IMR-90 (cell line): ENCODE measurements around the gene PPARD. TPM values are rescaled to one million over a fixed set of nuclear protein-coding genes. Genes with fewer than 3 reads are reported as not detected.
A peak's percentile ranks its signal among the peaks of the same experiment; 100 is the strongest.

ENCODE experiments used
- ATAC-seq: fragments of 200-7000 bp; cut with Tn5 transposase; 2 replicates; pipeline ENCODE4 v1.9.1; 2020; ENCODE audit warnings: low read depth, mild to moderate bottlenecking, moderate library complexity
- BruUV-seq: library from RNA; stranded (reverse); fragments of 400-500 nt; replicated peaks from 2 replicates; lab custom pipeline; 2021; lab: Mats Ljungman, UMichigan
- CTCF ChIA-PET: fragments of 300-600 bp; formaldehyde crosslinking; extraction: SDS; loops from one replicate; lab custom pipeline; 2021; ENCODE audit warnings: antibody characterized with exemption; lab: Yijun Ruan, JAX
- POLR2A ChIA-PET: fragments of 300-600 bp; sonication (Branson Sonifier 250); formaldehyde crosslinking; loops from one replicate; lab custom pipeline; 2022; ENCODE audit warnings: antibody characterized with exemption; ENCODE audit not compliant: unreplicated experiment; lab: Charles Lee
- DNase-seq: peaks from one replicate; pipeline ENCODE4 v3.0.0; 2013
- H2AFZ ChIP-seq: replicated peaks from 2 replicates; pipeline ENCODE3; 2013; ENCODE audit warnings: low read length, mild to moderate bottlenecking; ENCODE audit not compliant: poor library complexity
- H2AK5ac ChIP-seq: 2 replicates; pipeline ENCODE4 v1.6.1; 2013; ENCODE audit warnings: low read depth, low read length, inconsistent platforms
- H2AK9ac ChIP-seq: replicated peaks from 2 replicates; pipeline ENCODE3; 2013; ENCODE audit warnings: mild to moderate bottlenecking, low read depth, low read length, moderate library complexity; ENCODE audit not compliant: poor library complexity
- H2BK120ac ChIP-seq: 2 replicates; pipeline ENCODE4 v1.6.1; 2013; ENCODE audit warnings: low read depth, low read length, inconsistent platforms
- H2BK15ac ChIP-seq: 3 replicates; pipeline ENCODE4 v1.6.1; 2013; ENCODE audit warnings: low read depth, low read length, inconsistent platforms
- H2BK20ac ChIP-seq: 2 replicates; pipeline ENCODE4 v1.6.1; 2013; ENCODE audit warnings: low read depth, mild to moderate bottlenecking, inconsistent platforms, low read length, moderate library complexity
- H2BK5ac ChIP-seq: 2 replicates; pipeline ENCODE4 v1.6.1; 2013; ENCODE audit warnings: mild to moderate bottlenecking, low read depth, low read length, inconsistent platforms; ENCODE audit not compliant: poor library complexity, severe bottlenecking
- H3K14ac ChIP-seq: replicated peaks from 2 replicates; pipeline ENCODE4 v1.6.1; 2013; ENCODE audit warnings: low read depth, low read length, inconsistent platforms
- H3K18ac ChIP-seq: 2 replicates; pipeline ENCODE4 v1.6.1; 2013; ENCODE audit warnings: low read depth, low read length, control low read depth
- H3K23ac ChIP-seq: 2 replicates; pipeline ENCODE4 v1.6.1; 2013; ENCODE audit warnings: low read depth, low read length, inconsistent platforms
- H3K27ac ChIP-seq: 2 replicates; pipeline ENCODE4 v1.5.1; 2013; ENCODE audit warnings: mild to moderate bottlenecking, control low read depth, low read length; ENCODE audit not compliant: insufficient read depth
- H3K27me3 ChIP-seq: 2 replicates; pipeline ENCODE4 v1.6.1; 2013; ENCODE audit warnings: low read length; ENCODE audit not compliant: control insufficient read depth, insufficient read depth
- H3K36me3 ChIP-seq: 2 replicates; pipeline ENCODE4 v1.6.1; 2013; ENCODE audit warnings: low read length, mixed read lengths; ENCODE audit not compliant: control insufficient read depth, insufficient read depth
- H3K4ac ChIP-seq: 2 replicates; pipeline ENCODE4 v1.6.1; 2013; ENCODE audit warnings: low read depth, low read length, inconsistent platforms
- H3K4me1 ChIP-seq: 2 replicates; pipeline ENCODE4 v1.6.1; 2013; ENCODE audit warnings: low read length, mixed read lengths; ENCODE audit not compliant: control insufficient read depth, insufficient read depth
- H3K4me2 ChIP-seq: 2 replicates; pipeline ENCODE4 v1.6.1; 2013; ENCODE audit warnings: low read depth, mild to moderate bottlenecking, control low read depth, low read length, moderate library complexity
- H3K4me3 ChIP-seq: 2 replicates; pipeline ENCODE4 v1.5.1; 2013; ENCODE audit warnings: low read depth, mild to moderate bottlenecking, control low read depth, low read length, moderate library complexity; ENCODE audit not compliant: insufficient read depth
- H3K56ac ChIP-seq: 2 replicates; pipeline ENCODE4 v1.6.1; 2013; ENCODE audit warnings: low read length, inconsistent platforms; ENCODE audit not compliant: insufficient read depth; ENCODE audit errors: extremely low read depth
- H3K79me1 ChIP-seq, 2 experiments: 2 replicates each; pipeline ENCODE4 v1.6.1; 2013; ENCODE audit warnings: low read length in 2 of 2, inconsistent platforms in 1 of 2, low read depth in 1 of 2
- H3K9ac ChIP-seq: 2 replicates; pipeline ENCODE4 v1.6.1; 2013; ENCODE audit warnings: low read depth, low read length, control low read depth
- H3K9me1 ChIP-seq: 2 replicates; pipeline ENCODE4 v1.6.1; 2013; ENCODE audit warnings: low read length, inconsistent platforms; ENCODE audit not compliant: insufficient read depth
- H3K9me3 ChIP-seq: 2 replicates; pipeline ENCODE4 v1.6.1; 2013; ENCODE audit warnings: low read length; ENCODE audit not compliant: control insufficient read depth, insufficient read depth
- H4K20me1 ChIP-seq: 2 replicates; pipeline ENCODE4 v1.6.1; 2013; ENCODE audit warnings: low read length, inconsistent platforms; ENCODE audit not compliant: insufficient read depth
- H4K5ac ChIP-seq: 2 replicates; pipeline ENCODE4 v1.6.1; 2013; ENCODE audit warnings: mild to moderate bottlenecking, low read depth, low read length, control low read depth
- H4K8ac ChIP-seq, 2 experiments: 2 replicates each; pipeline ENCODE4 v1.6.1; 2013; ENCODE audit warnings: low read depth in 2 of 2, low read length in 2 of 2, control low read depth in 1 of 2, inconsistent platforms in 1 of 2
- H4K91ac ChIP-seq: 2 replicates; pipeline ENCODE4 v1.6.1; 2013; ENCODE audit warnings: low read depth, low read length, inconsistent platforms; ENCODE audit not compliant: insufficient read depth
- BHLHE40 ChIP-seq: fragments of 150-350 bp; IDR thresholded peaks from 2 replicates; pipeline ENCODE4 v1.6.1; 2016; ENCODE audit warnings: mild to moderate bottlenecking, low read depth, low read length
- CEBPB ChIP-seq: IDR thresholded peaks from 2 replicates; pipeline ENCODE4 v1.6.1; 2012; ENCODE audit warnings: low read depth, low read length, improper control_type of control experiment
- FOS ChIP-seq: fragments of 150-350 bp; IDR thresholded peaks from 2 replicates; pipeline ENCODE4 v1.6.1; 2016; ENCODE audit warnings: low read depth, low read length
- MAFK ChIP-seq: IDR thresholded peaks from 2 replicates; pipeline ENCODE4 v1.6.1; 2012; ENCODE audit warnings: low read depth, low read length, improper control_type of control experiment
- MXI1 ChIP-seq: IDR thresholded peaks from 2 replicates; pipeline ENCODE4 v1.6.1; 2012; ENCODE audit warnings: low read depth, mild to moderate bottlenecking, low read length, moderate library complexity, borderline replicate concordance
- NFE2L2 ChIP-seq: fragments of 150-350 bp; IDR thresholded peaks from 2 replicates; pipeline ENCODE4 v1.6.1; 2016; ENCODE audit warnings: low read depth, mild to moderate bottlenecking, low read length
- RAD21 ChIP-seq: IDR thresholded peaks from 2 replicates; pipeline ENCODE4 v1.6.1; 2012; ENCODE audit warnings: low read length, improper control_type of control experiment
- RCOR1 ChIP-seq: IDR thresholded peaks from 2 replicates; pipeline ENCODE4 v1.6.1; 2012; ENCODE audit warnings: mild to moderate bottlenecking, low read length, improper control_type of control experiment; ENCODE audit not compliant: insufficient replicate concordance
- RFX5 ChIP-seq: IDR thresholded peaks from 2 replicates; pipeline ENCODE4 v1.8.0; 2012; ENCODE audit warnings: low read depth, mild to moderate bottlenecking, low read length, moderate library complexity
- SMC3 ChIP-seq: fragments of 150-350 bp; IDR thresholded peaks from 2 replicates; pipeline ENCODE4 v1.6.1; 2016; ENCODE audit warnings: low read depth, mild to moderate bottlenecking, antibody characterized with exemption, low read length, moderate library complexity
- WGBS, 2 experiments: methylation state at CpG; one replicate each; pipeline versions ENCODE4 v1.1.5 to v1.1.7; 2013; ENCODE audit warnings: missing lambda C conversion rate in 2 of 2; ENCODE audit not compliant: insufficient read length in 1 of 2; ENCODE audit errors: extremely low coverage in 2 of 2; 5-methylcytosine and 5-hydroxymethylcytosine counted together
- dilution Hi-C: fragments of 300-500 bp; cut with HindIII; formaldehyde crosslinking; loops from one replicate; pipeline ENCODE4 v1.14.3; 2018; ENCODE audit warnings: low sequenced_read_pairs; ENCODE audit not compliant: unreplicated experiment
- in situ Hi-C: fragments of 300-500 bp; cut with MboI; formaldehyde crosslinking; loops from 3 replicates; pipeline ENCODE4 v1.14.3; 2019; ENCODE audit warnings: low sequenced_read_pairs, inconsistent platforms, mixed read lengths
- intact Hi-C: fragments of 100-400 bp; cut with micrococcal nuclease; formaldehyde crosslinking; loops from 2 replicates; pipeline ENCODE4 v1.10.0; 2022
- polyA plus RNA-seq, 3 experiments: library from polyadenylated mRNA; depleted of rRNA; stranded (reverse); fragments of >200 nt; gene quantifications; 2 replicates each; pipeline ENCODE4 v1.2.3, GENCODE V29; 2012; ENCODE audit warnings: low replicate concordance in 1 of 3
- total RNA-seq: library from RNA; depleted of rRNA; stranded (reverse); fragments of >200 nt; gene quantifications from 2 replicates; pipeline ENCODE4 v1.2.3, GENCODE V29; 2012
- TF ChIP-seq, protein P1 (sequence below): fragments of 150-350 bp; IDR thresholded peaks from 2 replicates; pipeline ENCODE4 v1.6.1; 2017; ENCODE audit warnings: mild to moderate bottlenecking, antibody characterized with exemption, low read length, low read depth
- TF ChIP-seq, protein P2 (sequence below): fragments of 150-350 bp; IDR thresholded peaks from 2 replicates; pipeline ENCODE4 v1.6.1; 2016; ENCODE audit warnings: low read depth, mild to moderate bottlenecking, low read length, moderate library complexity, borderline replicate concordance
- TF ChIP-seq, protein P3 (sequence below): conservative IDR thresholded peaks from 2 replicates; pipeline ENCODE4 v1.5.1; 2012; ENCODE audit warnings: mild to moderate bottlenecking, low read depth, low read length, improper control_type of control experiment

PPARD gene
- total and polyA plus RNA-seq, 2 of the 4 experiments (the other 2 are of a cell fraction) = 10.4 to 69.0 TPM

DNA sequence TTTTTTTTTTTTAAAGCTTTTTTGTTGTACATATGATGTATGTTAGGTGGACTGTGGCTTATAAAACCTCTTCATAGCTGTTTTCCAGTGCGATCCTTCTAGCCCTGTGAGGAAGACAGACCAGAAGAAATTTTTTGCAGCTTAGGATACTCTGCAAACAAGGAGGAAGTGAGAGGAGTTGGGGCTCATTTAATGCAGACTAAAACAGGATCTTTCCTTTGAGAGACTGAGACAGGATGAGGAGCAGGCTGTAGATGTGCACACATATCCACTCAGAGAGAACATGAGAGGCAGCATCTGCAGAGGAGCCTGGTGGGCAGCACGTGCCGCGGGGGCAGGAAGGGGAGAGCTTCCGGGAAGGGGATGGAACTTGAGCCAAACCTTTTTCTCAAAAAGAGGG is 45.7 kb downstream of the PPARD start:
- Histone ChIP-seq H3K14ac (no peak overlapping the region; the same call in 1 of the 2 replicates), H2BK120ac (peak overlapping the region; percentile 45; the same call in 1 of the 2 replicates), H3K4me2 (no peak overlapping the region), H3K27me3 (no peaks in the 10 kb centered on the region), H4K8ac (no peak overlapping the region), H3K18ac (no peak overlapping the region), H3K4ac (no peak overlapping the region), H4K5ac (no peak overlapping the region), H2BK15ac (no peak overlapping the region), H2AFZ (no peak overlapping the region), H2BK20ac (no peak overlapping the region), H3K36me3 (no peaks in the 10 kb centered on the region), H2BK5ac (no peak overlapping the region), H3K9ac (no peak overlapping the region), H3K4me1 (peaks cover 35% of the 10 kb centered on the region), H4K91ac (peak overlapping the region; percentile 15; the same call in 1 of the 2 replicates), H3K56ac (no peak overlapping the region; the same call in 1 of the 2 replicates), H4K20me1 (peaks cover 7% of the 10 kb centered on the region), H3K79me1 (peaks cover 32 to 70% of the 10 kb centered on the region in 2 experiments; a peak in 3 of 4 replicates), H3K27ac (no peak overlapping the region), H2AK9ac (peak overlapping the region; percentile 65), H3K9me1 (peaks cover 48% of the 10 kb centered on the region), H3K9me3 (no peaks in the 10 kb centered on the region), H3K23ac (no peak overlapping the region), H2AK5ac (peak overlapping the region; percentile 78), H3K4me3 (no peak overlapping the region)
- TF ChIP-seq BHLHE40 (no peak), CEBPB (no peak), RCOR1 (no peak), RFX5 (no peak), SMC3 (no peak), RAD21 (no peak), MXI1 (no peak), FOS (no peak), MAFK (no peak), NFE2L2 (no peak)
- TF ChIP-seq, protein P1, sequence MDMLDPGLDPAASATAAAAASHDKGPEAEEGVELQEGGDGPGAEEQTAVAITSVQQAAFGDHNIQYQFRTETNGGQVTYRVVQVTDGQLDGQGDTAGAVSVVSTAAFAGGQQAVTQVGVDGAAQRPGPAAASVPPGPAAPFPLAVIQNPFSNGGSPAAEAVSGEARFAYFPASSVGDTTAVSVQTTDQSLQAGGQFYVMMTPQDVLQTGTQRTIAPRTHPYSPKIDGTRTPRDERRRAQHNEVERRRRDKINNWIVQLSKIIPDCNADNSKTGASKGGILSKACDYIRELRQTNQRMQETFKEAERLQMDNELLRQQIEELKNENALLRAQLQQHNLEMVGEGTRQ = no peak
- TF ChIP-seq, protein P2, sequence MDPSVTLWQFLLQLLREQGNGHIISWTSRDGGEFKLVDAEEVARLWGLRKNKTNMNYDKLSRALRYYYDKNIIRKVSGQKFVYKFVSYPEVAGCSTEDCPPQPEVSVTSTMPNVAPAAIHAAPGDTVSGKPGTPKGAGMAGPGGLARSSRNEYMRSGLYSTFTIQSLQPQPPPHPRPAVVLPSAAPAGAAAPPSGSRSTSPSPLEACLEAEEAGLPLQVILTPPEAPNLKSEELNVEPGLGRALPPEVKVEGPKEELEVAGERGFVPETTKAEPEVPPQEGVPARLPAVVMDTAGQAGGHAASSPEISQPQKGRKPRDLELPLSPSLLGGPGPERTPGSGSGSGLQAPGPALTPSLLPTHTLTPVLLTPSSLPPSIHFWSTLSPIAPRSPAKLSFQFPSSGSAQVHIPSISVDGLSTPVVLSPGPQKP = no peak
- TF ChIP-seq, protein P3, sequence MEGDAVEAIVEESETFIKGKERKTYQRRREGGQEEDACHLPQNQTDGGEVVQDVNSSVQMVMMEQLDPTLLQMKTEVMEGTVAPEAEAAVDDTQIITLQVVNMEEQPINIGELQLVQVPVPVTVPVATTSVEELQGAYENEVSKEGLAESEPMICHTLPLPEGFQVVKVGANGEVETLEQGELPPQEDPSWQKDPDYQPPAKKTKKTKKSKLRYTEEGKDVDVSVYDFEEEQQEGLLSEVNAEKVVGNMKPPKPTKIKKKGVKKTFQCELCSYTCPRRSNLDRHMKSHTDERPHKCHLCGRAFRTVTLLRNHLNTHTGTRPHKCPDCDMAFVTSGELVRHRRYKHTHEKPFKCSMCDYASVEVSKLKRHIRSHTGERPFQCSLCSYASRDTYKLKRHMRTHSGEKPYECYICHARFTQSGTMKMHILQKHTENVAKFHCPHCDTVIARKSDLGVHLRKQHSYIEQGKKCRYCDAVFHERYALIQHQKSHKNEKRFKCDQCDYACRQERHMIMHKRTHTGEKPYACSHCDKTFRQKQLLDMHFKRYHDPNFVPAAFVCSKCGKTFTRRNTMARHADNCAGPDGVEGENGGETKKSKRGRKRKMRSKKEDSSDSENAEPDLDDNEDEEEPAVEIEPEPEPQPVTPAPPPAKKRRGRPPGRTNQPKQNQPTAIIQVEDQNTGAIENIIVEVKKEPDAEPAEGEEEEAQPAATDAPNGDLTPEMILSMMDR = no peak
- in situ Hi-C loops (no loop called here), intact Hi-C loops (no loop called here), dilution Hi-C loops (no loop called here)
- 100% methylated on average over 1 of the region's 5 CpGs; no CpG with 5 or more reads in 1 of the 2 experiments for WGBS, 2 experiments
- ATAC-seq (no peak), DNase-seq (no peak)
- ChIA-PET CTCF (no interaction called here), POLR2A (interaction anchor here (0.6 kb wide), 1 partner anchor 11 kb away, joined by 5 read pairs; no protein-coding TSS in a partner anchor)
- BruUV-seq = no TSS peak
